Urinary bladder (tissue), 4 donors: Measurements from ENCODE around the gene CEP85L. TPM values are rescaled to one million over a fixed set of nuclear protein-coding genes. Genes with fewer than 3 reads are reported as not detected.

ENCODE experiments used
- DNase-seq: peaks from one replicate; pipeline ENCODE4 v3.0.0-alpha.2; 2015; ENCODE audit errors: extremely low spot score
- H3K27ac ChIP-seq: one replicate; pipeline ENCODE4 v1.5.1; 2013; ENCODE audit warnings: low read depth, mild to moderate bottlenecking, moderate library complexity
- H3K36me3 ChIP-seq: one replicate; pipeline ENCODE4 v1.6.1; 2013; ENCODE audit warnings: mild to moderate bottlenecking, moderate library complexity; ENCODE audit not compliant: insufficient read depth
- H3K4me1 ChIP-seq: one replicate; pipeline ENCODE4 v1.6.1; 2013; ENCODE audit warnings: mild to moderate bottlenecking, moderate library complexity; ENCODE audit not compliant: insufficient read depth
- H3K4me3 ChIP-seq: one replicate; pipeline ENCODE4 v1.5.1; 2013; ENCODE audit warnings: low read depth, low read length
- WGBS: extraction: QIAGEN DNeasy Blood & Tissue Kit; methylation state at CpG from one replicate; pipeline ENCODE4 v1.1.7; 2013; 5-methylcytosine and 5-hydroxymethylcytosine counted together
- polyA plus RNA-seq: library from polyadenylated mRNA; stranded (reverse); fragments of 200-250 nt; gene quantifications from one replicate; pipeline ENCODE4 v1.2.3, GENCODE V29; 2013
- total RNA-seq: library from RNA; depleted of rRNA; stranded (reverse); fragments of >200 nt; gene quantifications from one replicate; pipeline ENCODE4 v1.2.3, GENCODE V29; 2014
- donor health status: healthy with polysubstance abuse.
- donor health status: healthy.

The CEP85L gene
- total and polyA plus RNA-seq, 2 donors: 7.8 to 73.4 TPM

DNA sequence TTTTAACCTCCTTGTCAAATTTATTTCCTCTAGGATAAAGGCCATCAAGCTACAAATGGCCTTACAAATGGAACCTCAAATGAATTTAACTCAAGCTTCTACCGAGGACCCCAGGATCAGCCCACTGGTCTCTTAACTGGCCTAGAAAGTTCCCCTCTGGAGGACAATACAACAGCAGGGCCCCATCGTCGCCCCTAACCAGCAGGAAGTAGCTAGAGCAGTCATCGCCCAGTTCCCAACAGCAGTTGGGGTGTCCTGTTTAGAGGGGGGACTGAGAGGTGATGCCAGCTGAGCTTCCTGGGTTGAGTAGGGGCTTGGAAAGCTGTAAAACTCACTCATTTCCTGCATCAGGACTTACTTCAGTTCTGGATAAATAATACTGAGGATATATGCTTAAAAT is 25.6 kb downstream of the CEP85L start:
- Histone ChIP-seq H3K4me3 (no peak overlapping the region), H3K4me1 (peaks cover 2% of the 10 kb centered on the region), H3K36me3 (no peaks in the 10 kb centered on the region), H3K27ac (no peak overlapping the region)
- WGBS: 98% methylated on average over 4 of the region's 4 CpGs
- no peak for DNase-seq

DNA sequence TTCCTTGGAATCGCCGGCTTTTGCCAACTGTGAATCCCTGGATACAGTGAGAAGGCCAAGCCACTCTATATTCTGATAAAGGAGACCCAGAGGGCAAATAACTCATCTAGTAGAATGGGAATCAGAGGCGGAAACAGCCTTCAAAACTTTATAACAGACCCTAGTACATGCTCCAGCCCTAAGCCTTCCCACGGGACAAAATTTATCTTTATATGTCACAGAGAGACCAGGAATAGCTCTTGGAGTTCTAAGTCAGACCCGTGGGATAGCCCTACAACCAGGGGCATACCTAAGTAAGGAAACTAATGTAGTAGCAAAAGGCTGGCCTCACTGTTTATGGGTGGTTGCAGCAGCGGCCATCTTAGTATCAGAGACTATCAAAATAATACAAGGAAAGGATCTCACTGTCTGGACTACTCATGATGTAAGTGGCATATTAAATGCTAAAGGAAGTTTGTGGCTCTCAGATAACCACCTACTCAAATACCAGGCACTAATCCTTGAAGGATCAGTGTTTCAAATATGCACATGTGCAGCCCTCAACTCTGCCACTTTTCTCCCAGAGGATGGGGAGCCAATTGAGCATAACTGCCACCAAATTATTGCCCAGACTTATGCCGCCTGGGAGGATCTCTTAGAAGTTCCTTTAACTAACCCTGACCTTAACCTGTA is 29.5 kb downstream of the CEP85L start:
- H3K27ac ChIP-seq: no peak overlapping the region
- H3K4me1 ChIP-seq: peaks cover 2% of the 10 kb centered on the region
- WGBS: 85% methylated on average over 7 of the region's 7 CpGs
- no peak for DNase-seq
- H3K4me3 ChIP-seq: no peak overlapping the region
- no peaks in the 10 kb centered on the region for H3K36me3 ChIP-seq

DNA sequence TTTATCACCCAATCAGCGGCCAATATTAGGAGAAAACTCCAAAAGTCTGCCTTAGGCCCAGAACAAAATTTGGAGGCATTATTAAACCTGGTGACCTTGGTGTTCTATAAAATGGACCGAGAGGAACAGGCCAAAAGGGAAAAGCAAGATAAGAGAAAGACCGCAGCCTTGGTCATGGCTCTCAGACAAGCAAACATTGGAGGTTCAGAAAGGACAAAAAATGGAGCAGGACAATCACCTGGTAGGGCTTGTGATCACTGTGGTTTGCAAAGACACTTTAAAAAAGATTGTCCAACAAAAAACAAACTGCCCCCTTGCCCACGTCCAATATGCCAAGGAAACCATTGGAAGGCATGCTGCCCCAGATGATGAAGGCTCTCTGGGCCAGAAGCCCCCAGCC is 31.2 kb downstream of the CEP85L start:
- Histone ChIP-seq H3K4me1 (peaks cover 2% of the 10 kb centered on the region), H3K36me3 (no peaks in the 10 kb centered on the region), H3K4me3 (no peak overlapping the region), H3K27ac (no peak overlapping the region)
- DNase-seq: no peak
- 92% methylated on average over 4 of the region's 4 CpGs for WGBS

DNA sequence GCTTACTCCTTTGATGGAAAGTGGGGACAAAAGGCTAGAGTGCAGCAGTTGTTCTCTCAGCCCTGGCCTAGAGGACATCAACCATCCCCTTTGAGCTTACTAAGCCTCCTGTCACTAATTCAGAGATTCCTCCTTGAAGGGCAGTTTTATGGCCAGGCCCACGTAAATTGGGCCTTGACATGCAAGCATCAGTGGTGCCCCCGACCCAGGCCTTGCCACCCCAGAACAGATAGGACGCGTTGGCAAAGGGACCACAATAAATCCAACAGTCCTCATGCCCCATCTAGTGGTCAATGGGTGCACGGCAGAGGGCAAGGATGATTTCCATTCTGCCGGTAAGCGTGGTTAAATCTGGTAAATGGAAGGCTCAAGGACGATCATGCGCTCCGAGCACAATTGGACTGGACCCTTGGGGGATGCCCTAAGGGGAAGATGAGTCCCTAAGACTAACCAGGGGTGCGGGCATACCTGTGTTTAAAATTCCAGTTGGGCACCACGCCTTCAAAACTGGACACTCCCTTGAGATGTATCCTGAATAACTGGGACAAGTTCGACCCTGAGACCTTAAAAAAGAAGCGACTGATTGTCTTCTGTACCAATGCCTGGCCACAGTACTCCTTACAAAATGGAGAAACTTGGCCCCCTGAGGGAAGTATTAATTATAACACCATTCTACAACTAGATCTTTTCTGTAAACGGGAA is 32.6 kb downstream of the CEP85L start:
- WGBS: 56% methylated on average over 15 of the region's 15 CpGs
- no peak for DNase-seq
- H3K4me1 ChIP-seq: peaks cover 2% of the 10 kb centered on the region

DNA sequence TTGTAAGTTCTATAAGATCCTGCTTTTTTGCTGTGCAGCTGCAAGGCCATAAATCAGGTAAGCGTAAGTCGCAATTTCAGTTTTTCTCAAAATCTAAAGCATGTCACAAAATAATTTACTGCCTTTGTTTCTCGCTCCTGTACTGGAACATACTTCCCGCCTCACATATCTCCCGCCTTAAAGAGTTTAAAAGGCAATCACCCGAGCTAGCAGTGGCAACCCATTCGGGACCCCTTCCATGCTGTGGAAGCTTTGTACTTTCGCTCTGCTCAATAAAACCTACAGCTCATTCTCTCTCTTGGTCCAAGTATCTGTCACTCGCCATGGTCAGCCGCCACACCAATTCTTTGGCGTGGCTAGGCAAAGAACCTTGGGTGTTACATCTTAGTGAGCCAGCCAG is 34.0 kb downstream of the CEP85L start:
- Histone ChIP-seq H3K4me3 (no peak overlapping the region), H3K36me3 (no peaks in the 10 kb centered on the region), H3K4me1 (peaks cover 2% of the 10 kb centered on the region), H3K27ac (no peak overlapping the region)
- WGBS: 49% methylated on average over 11 of the region's 11 CpGs
- DNase-seq: no peak

More for the DNA sequence above, 32.6 kb downstream of the CEP85L start:
- Histone ChIP-seq H3K4me3 (no peak overlapping the region), H3K27ac (no peak overlapping the region), H3K36me3 (no peaks in the 10 kb centered on the region)

DNA sequence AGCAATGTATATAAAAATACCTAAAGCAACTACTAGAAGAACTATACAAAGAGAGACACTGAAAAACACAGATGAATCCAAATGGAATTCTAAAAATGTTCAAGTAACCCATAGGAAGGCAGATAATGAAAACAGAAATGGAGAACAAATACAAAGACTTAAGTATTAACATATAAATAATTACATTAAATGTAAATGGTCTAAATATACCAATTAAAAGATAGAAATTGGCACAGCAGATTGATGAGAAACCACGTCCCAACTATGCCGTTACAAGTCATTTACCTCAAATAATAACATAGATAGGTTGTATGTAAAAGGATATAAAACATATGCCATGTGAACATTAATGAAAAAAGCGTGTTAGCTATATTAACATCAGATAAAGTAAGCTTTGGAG is 40.1 kb downstream of the CEP85L start:
- Histone ChIP-seq H3K27ac (no peak overlapping the region), H3K4me1 (no peaks in the 10 kb centered on the region), H3K4me3 (no peak overlapping the region), H3K36me3 (no peaks in the 10 kb centered on the region)
- 98% methylated on average over 3 of the region's 3 CpGs for whole genome bisulfite sequencing
- DNase-seq: no peak

DNA sequence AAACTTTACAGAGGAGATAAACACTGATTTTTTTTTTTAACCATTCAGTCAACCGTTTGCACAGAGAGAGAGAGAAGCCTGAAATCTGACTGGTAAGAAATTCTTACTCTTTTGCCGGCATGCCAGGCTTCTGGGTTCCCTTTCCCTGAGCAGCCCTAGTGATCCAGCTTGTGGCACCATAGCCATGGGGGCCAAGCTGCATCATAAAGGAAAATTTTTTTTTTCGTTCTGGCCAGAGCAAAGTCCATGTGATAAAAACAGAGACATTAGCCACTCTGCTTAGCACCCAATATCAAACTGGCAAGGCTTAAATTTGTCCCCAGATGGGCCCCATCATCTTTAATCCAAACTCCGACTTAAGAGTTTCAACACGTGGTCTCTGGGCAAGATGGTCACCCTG is 44.5 kb downstream of the CEP85L start:
- no peak overlapping the region for H3K4me3 ChIP-seq
- DNase-seq: no peak
- no peaks in the 10 kb centered on the region for H3K4me1 ChIP-seq
- no peaks in the 10 kb centered on the region for H3K36me3 ChIP-seq
- no peak overlapping the region for H3K27ac ChIP-seq
- 61% methylated on average over 5 of the region's 5 CpGs for WGBS

DNA sequence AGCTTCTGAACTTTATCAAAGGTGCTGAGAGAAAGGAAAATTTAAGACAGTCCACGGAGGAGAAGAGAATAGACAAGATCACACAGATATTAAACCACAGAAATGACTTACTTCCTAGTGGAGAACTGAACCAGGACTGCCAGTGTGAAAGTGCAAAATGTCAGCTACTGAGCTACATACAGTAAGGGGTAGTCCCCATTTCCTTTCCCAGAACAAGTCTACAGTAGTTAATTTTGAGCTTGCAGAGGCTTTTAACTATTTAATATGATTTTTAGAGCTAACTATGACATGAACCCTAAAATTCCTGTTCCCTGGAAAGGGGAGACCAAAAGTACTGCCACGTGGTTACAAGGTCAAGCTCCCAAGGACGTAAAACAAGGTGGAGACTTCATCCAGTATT is 45.1 kb downstream of the CEP85L start:
- Histone ChIP-seq H3K36me3 (peaks cover 1% of the 10 kb centered on the region), H3K4me3 (no peak overlapping the region), H3K4me1 (no peaks in the 10 kb centered on the region), H3K27ac (no peak overlapping the region)
- no peak for DNase-seq
- 41% methylated on average over 3 of the region's 3 CpGs for WGBS

DNA sequence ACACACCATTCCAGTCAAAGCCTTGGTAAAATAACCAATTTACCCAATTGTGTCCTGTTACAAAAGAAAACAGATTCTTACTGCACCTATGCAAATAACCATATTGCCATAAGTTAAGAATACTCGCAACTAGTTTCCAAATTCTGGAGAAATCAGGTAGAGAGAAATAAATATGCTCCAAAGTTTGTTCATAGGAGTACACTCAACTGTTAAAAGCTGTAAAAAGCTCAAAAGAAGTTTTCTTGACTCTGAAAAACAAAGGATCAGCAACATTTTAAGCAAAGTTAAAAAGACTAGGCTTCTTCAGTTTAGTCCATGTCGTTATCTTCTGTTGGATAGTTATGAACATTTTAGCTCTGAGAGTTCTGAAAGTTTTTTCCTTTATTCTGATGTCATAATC is 48.0 kb downstream of the CEP85L start:
- H3K4me1 ChIP-seq: no peaks in the 10 kb centered on the region
- no peak overlapping the region for H3K4me3 ChIP-seq
- DNase-seq: no peak
- H3K36me3 ChIP-seq: peaks cover 1% of the 10 kb centered on the region
- H3K27ac ChIP-seq: no peak overlapping the region
- WGBS: 98% methylated on average over 2 of the region's 2 CpGs

DNA sequence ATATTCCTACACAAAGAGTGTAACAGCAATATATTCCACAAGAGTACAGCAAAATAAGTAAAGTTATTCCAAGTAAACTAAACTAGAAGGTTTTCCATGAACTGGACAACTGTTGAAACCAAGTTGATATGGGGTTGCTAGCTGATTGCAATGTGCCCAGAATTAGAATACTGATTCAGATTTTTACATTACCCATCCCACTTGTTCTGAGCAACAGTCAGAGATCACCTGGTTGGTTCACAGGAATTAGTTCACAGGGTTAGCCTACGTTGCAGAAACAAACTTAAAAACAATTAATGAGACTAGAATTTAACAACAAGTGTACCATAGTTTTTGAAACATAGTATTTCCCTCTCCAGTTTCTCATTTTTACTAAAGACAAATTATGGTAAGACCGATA is 49.1 kb downstream of the CEP85L start:
- WGBS: 95% methylated on average over 2 of the region's 2 CpGs
- no peak for DNase-seq
- Histone ChIP-seq H3K4me3 (no peak overlapping the region), H3K36me3 (peaks cover 1% of the 10 kb centered on the region), H3K27ac (no peak overlapping the region), H3K4me1 (peaks cover 1% of the 10 kb centered on the region)

DNA sequence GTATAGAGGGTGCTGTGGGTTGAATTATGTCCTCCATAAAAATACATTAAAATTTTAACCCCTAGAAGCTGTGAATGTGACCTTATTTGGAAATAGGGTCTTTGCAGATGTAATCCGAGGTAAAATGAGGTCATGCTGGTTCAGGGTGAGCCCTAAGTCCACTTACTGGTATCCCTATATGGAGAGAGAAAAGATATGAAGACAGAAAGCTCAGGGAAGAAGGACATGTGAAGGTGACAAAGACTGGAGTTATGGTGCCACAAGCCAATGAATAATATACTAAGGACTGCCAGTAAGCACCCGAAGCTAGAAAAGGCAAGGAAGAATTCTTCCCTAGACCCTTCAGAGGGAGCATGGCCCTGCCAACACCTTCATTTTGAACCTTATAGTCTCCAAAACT is 53.1 kb downstream of the CEP85L start:
- Histone ChIP-seq H3K4me1 (peaks cover 1% of the 10 kb centered on the region), H3K4me3 (no peak overlapping the region), H3K27ac (no peak overlapping the region), H3K36me3 (peaks cover 1% of the 10 kb centered on the region)
- no peak for DNase-seq
- 88% methylated on average over 2 of the region's 2 CpGs for WGBS

DNA sequence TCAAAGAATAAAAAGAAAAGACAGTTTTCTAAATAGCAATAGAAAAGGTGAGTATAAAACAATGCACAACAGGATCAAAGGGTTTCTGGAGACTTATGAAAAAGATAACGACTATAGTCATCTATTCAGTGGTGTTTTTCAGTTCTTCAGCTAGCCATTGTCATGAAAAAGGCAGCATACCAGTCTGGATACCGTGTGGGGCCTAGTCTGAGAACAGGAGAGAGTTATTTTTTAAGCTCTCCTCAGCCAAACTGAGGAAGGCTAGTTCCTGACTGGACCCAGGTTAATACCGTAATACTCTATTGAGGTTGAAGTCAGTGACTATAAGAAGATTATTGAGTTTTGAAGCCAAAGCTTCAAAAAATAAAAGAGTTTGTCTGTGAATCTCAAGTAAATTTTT is 53.8 kb downstream of the CEP85L start:
- Histone ChIP-seq H3K4me3 (no peak overlapping the region), H3K4me1 (peaks cover 1% of the 10 kb centered on the region), H3K36me3 (peaks cover 1% of the 10 kb centered on the region), H3K27ac (no peak overlapping the region)
- 65% methylated on average over 3 of the region's 3 CpGs for WGBS
- no peak for DNase-seq

DNA sequence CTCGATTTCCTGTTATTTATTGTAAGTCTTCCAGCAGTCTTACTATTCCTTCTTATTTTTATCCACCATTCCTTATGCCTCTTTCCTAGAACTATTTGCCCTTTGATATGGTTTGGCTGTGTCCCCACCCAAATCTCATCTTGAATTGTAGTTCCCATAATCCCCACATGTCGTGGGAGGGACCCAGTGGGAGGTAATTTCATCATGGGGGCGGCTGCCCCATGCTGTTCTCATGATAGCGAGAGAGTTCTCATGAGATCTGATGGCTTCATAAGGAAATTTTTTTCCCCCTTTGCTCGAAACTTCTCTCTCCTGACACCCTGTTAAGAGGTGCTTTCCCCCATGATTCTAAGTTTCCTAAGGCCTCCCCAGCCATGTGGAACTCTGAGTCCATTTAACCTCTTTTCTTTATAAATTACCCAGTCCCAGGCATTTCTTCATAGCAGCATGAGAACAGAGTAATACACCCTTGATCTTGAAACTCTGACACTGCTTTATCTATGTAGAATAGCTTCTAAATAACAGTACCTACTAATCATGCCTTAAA is 54.5 kb downstream of the CEP85L start:
- WGBS: 93% methylated on average over 5 of the region's 5 CpGs
- DNase-seq: no peak
- H3K27ac ChIP-seq: no peak overlapping the region
- H3K4me1 ChIP-seq: peaks cover 1% of the 10 kb centered on the region
- peaks cover 1% of the 10 kb centered on the region for H3K36me3 ChIP-seq
- H3K4me3 ChIP-seq: no peak overlapping the region

DNA sequence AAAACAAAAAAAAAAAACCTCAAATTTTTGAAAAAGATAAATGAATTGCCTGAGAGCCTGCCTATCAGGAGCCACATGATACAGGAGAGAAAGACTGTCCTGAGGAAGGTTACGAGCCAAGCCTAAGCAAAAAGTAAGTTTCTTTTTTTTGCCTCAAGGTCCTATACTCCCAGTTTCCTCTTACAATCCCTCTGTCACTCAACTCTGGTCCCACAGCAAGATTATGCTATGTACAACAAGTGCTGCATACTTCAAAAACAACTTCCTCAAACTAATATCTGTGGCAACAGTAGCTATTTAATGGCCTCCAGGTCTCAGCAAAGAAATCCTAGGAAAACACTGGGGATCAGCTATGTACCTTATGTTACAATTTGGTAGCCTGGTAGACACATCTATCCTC is 56.5 kb downstream of the CEP85L start:
- DNase-seq: no peak
- Histone ChIP-seq H3K36me3 (no peaks in the 10 kb centered on the region), H3K4me3 (no peak overlapping the region), H3K27ac (no peak overlapping the region), H3K4me1 (peaks cover 1% of the 10 kb centered on the region)
- WGBS: 89% methylated on average over 1 of the region's 1 CpG
